ENCODE measurements around the gene FAM151B.
"Not testable (repeated sequence)": the region's sequence is repeated elsewhere in the genome, so short reads cannot be mapped to it uniquely, and the experiment has no call there.

FAM151B gene, protein sequence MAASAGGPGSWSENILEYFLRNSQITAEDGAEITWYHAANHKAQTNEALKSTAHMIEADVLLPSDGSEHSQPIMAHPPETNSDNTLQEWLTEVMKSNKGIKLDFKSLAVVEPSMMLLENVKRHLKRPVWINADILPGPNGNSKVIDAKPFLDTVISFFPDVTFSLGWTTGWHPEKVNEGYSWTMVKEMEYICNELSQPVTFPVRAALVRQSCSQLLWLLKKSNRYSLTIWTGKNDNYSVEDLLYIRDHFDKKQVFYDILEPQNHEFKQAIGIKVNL

DNA sequence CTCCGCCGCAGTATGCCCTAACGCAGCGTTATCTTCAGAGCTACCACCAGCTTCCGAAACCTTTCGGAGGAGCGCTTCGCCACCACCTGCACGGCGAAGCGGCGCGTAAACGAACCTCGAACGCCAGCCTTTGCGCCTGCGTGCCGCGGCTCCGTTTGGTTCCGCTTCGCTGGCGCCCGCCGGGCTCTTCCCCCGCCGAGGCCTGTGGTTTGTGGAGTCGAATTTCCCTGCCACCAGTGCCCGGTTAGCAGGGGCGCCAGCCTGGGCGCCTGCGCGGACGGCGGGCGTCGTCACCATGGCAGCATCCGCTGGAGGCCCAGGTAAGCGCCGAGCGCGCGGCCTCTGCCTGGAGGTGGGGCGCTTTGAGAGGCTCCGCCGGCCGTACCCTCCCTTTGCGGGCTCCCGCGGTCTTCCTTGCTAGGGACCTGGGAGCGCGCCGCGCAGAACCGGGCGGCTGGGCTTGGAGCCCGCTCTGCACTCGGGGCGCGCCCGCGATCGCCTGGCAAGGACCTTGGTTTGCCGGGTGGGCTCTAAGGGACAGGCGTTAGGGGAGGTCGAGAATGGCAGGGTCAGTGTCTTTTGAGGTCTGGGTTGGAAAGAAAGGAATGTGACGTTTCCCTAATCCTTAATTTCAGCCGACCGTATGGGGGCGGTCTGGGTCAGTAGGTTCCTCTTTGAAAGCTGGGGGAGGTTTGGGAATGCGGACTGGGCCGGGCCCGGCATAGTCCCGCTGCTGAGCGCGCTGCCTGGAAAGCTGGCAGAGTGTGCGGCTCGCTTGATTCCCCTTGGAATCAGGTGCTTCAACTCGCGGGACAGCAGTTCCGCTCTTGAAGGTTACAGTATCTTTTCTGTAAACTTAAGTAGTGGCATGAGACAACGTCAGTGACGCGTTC lies at the start of gene FAM151B:
Gene FAM151B, plus strand, starts transcription at position 272 of the 893 bp plus-strand sequence. Its CDS starts 24 bp downstream, at position 296.
- DNase-seq, result peak; percentile 98

- DNase-seq, result no peak
These were observed 49.2 kb upstream of the FAM151B start for GRCh38 chr5:80438739-80439138.

DNA sequence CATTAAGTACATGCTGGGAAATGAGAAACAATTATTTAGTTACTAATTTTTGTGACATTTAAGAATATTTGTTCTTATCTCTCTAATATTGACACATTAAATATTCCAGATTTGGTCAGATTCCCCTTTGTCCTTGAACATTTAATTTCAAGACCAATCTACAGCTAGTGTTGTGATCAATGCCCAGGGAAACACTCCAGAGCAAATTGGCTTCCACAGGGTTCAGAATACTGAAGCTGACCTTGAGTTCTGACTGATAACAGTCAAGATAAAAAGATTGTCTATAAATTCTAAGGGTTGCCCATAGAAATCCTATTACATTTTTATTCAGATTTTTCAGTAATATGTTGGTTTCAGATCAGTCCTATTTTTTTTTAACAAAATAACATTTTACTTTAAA lies 48.7 kb upstream of the FAM151B start:
- DNase-seq, result no peak

DNA sequence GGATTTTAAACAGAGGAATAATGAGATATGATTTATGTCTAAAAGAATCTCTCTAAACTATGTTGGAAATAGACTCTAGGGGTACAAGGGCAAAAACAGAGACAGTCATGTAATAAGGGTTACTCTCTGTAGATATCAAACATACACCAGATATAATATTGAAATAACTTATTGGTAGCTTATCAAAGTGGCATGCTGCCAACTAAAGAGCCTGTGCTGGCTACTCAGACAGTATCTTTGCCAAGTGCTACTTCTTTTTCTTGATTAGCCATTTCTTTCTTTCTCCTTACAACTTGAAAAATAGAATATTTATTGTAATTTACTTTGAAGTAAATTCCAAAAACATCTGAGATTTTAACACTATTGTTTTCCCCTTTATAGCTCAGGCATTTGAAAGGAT lies 45.2 kb upstream of the FAM151B start:
- DNase-seq, result no peak

DNA sequence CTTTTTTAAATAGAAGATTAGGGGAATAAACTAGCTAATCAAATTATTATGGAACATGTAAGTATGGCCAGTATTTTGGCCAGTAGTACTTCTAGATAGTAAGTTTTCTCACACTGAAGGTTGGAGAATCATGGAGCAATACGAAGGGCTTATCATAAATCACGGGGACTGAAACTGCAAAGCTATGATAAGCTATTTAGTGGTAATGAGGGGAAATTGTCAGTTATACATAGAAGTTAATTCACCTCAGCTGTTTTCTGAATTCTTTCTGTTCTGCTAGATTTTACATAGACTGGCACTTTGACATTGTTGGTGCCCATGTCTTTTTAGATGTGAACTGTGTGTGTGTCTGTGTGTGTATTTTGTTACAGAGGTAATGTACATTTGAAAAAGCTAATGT lies 34.5 kb upstream of the FAM151B start:
- no peak for DNase-seq

DNA sequence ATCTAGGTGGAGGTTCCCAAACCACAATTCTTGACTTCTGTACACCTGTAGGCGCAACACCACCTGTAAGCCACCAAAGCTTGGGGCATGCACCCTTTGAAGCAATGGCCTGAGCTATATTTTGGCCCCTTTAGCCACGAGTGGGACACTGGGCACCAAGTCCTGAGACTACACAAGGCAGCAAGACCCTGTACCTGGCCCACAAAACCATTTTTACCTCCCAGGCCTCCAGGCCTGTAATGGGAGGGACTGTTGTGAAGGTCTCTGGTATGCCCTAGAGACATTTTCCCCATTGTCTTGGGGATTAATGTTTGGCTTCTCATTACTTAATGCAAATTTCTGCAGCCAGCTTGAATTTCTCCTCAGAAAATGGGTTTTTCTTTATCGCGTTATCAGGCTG lies 24.6 kb upstream of the FAM151B start:
- DNase-seq, result no peak

DNA sequence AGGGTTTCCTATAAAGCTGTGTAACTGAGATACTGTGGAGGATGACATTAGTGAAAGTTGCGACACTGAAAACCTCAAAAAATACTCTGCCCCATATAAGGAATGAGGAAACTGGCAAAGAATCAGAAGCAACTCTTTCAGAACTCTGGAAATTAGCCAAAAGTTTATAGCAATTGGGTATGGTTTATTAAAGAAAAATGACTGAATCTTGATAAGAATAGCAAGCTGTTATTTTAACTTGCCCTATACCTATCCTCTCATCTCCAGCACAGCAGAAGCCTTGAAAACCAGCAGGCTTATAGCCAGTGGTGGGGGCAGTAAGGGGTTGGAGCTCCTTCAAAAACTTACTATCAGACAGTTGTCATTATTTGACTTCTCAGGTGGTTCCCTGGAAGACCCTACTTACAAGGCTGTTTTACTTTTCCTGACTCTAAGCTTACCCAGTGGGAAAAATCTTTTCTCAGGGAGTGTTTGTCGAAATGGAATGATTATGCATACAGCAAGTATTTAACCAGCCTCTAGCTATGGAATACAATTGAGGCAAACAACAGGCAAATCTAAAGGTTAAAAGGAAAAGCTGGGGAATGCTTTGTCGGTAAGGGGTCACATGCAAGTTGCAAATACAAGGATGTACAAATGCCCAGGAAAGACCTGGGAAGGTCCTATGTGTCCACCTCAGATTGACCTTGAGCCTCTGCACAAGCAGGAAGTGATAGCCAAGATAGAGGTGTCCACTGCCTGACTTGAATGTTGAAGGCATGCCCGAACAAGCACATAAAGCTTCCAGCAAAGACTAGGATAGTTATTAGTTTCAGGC lies 21.0 kb upstream of the FAM151B start:
- DNase-seq, result peak; percentile 59

DNA sequence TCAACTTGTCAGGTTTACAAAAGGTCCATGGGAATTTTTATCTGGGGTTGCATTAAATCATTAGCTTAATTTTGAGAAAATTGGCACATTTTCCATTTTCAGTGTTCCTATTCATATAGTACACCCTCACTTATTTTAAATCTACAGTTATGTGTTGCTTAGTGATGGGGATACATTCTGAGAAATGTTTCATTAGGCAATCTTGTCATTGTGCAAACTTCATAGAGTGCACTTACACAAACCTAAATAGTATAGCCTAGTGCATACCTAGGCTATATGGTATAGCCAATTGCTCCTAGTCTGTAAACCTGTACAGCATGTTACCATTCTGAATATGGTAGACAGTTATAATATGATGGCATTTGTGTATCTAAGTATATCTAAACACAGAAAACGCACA lies 19.8 kb upstream of the FAM151B start:
- no peak for DNase-seq

GRCh38 chr5:80470631-80471030 lies 17.3 kb upstream of the FAM151B start:
- not testable (repeated sequence) for DNase-seq

DNA sequence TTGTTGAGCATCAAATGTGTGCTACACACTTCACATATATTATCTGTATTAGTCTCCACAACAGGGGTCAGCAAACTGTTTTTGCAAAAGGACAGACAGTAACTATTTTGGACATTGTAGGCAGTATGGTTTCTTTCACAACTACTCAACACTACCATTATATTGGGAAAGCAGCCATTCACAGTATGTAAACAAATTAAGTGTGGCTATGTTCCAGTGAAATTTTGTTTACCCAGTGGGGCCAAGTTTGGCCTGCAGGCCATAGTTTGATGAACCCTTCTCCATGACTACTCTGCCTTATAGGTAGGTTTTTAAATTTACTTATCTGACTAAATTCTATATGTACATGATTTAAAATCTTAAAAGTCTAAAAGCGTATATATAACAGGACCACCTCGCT lies 13.0 kb upstream of the FAM151B start:
- DNase-seq, result no peak

GRCh38 chr5:80479713-80480112 lies 8.2 kb upstream of the FAM151B start:
- DNase-seq, result no peak

DNA sequence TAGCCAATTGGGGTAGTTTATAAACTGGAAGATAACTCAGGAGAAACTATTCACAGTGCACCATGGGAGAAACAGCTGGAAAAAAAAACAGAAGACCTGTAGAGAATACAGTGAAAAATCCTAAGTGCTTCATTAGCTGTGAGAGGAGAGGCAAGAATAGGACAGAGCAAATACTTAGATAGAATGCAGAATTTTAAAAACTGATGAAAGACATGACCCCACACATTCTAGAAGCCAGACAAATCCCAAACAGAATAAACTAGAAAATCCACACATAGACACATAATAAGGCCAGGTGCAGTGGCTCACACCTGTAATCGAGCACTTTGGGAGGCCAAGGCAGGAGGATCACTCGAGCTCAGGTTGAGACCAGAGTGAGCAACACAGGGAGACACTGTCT lies 7.5 kb upstream of the FAM151B start:
- no peak for DNase-seq

DNA sequence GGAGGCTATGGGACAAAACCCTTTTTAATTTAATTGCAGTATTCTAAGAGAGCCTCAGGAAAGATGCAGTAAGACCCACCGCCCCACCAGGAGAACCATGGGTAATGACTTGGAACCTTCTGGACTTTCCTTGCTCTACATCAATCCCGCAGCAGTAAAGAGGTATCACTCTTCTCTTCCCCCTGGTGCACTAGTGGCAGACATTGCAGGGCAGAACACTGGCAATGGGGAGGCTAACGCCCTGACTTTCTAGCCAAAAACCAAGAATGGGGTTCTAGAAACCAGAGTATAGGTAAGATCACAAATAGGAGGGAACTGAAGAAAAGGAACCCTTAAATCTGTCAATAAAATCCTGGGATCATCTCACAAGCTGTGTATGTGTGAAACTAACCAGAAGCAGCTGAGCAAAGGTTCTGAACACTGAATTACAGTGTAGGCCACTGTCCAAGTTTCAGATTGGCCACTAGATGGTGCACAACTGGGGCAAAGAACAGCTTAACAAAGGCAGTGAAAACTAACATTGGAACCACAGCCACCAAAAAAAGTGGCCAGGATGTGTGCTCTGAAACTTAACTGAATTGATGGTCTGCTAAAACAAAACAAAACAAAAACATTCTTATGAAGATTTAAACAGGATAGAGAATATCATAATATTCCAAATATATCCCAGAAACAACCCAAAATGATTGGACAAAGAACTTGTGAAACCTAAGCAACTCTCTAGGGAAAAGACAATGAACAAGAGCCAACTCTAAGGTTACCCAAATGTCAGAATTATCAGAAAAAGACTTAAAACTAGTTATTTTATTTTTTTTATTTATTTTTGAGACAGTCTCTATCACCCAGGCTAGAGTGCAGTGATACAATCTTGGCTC lies 6.6 kb upstream of the FAM151B start:
- peak; percentile 6 for DNase-seq

- no peak for DNase-seq
These were observed 5.3 kb upstream of the FAM151B start for GRCh38 chr5:80482578-80482977.

- no peak for DNase-seq
These were observed 4.2 kb upstream of the FAM151B start for GRCh38 chr5:80483636-80484232.

GRCh38 chr5:80487444-80487828 lies 464 bp upstream of the FAM151B start:
- DNase-seq, result no peak

DNA sequence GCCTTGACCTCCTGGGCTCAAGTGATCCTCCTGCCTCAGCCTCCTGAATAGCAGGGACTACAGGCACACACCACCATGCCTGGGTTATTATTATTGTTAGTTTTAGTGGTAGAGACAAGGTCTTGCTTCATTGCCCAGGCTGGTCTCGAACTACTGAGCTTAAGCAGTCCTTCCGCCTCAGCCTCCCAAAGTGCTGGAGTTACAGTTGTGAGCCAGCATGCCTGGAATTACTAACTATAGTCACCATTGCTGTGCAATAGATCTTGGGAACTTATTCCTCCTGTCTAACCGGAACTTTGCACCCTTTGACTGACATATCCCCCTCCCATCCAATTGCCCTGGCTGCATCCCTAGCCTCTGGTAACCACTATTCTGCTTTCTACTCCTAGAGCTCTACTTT lies 3.4 kb downstream of the FAM151B start:
- DNase-seq, result no peak

DNA sequence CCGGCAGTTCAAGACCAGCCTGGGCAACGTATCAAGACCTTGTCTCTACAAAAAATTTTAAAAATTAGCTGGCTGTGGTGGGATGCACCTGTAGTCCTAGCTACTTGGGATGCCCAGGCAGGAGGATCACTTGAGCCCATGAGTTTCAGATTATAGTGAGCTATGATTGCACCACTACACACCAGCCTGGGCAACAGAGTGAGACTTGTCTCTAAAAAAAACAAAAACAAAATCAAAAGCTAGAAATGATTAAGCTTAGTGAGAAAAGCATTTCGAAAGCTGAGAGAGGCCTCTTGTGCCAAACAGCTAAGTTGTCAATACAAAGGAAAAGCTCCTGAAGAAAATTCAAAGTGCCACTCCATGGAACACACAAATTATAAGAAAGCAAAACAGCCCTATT lies 4.8 kb downstream of the FAM151B start:
- no peak for DNase-seq

- peak; percentile 9 for DNase-seq
These were observed 5.5 kb downstream of the FAM151B start for GRCh38 chr5:80493443-80493842.

- no peak for DNase-seq
These were observed 8.0 kb downstream of the FAM151B start for GRCh38 chr5:80495891-80496290.

- no peak for DNase-seq
These were observed 14.9 kb downstream of the FAM151B start for GRCh38 chr5:80502800-80503199.

GRCh38 chr5:80503641-80504040 lies 15.7 kb downstream of the FAM151B start:
- DNase-seq, result no peak
